GM19351 (cell line): Measurements from ENCODE around the gene VAV3.

Source experiments
- ATAC-seq: cut with Tn5 transposase; IDR thresholded peaks from one replicate; pipeline ENCODE4 v1.9.1; 2021; ENCODE audit warnings: mild to moderate bottlenecking, moderate library complexity; ENCODE audit not compliant: unreplicated experiment

Gene VAV3

GRCh38 chr1:107972391-107973180, 7.6 kb upstream of the VAV3 start:
- no peak for ATAC-seq

GRCh38 chr1:107966550-107966949, 1.6 kb upstream of the VAV3 start:
- no peak for ATAC-seq

DNA sequence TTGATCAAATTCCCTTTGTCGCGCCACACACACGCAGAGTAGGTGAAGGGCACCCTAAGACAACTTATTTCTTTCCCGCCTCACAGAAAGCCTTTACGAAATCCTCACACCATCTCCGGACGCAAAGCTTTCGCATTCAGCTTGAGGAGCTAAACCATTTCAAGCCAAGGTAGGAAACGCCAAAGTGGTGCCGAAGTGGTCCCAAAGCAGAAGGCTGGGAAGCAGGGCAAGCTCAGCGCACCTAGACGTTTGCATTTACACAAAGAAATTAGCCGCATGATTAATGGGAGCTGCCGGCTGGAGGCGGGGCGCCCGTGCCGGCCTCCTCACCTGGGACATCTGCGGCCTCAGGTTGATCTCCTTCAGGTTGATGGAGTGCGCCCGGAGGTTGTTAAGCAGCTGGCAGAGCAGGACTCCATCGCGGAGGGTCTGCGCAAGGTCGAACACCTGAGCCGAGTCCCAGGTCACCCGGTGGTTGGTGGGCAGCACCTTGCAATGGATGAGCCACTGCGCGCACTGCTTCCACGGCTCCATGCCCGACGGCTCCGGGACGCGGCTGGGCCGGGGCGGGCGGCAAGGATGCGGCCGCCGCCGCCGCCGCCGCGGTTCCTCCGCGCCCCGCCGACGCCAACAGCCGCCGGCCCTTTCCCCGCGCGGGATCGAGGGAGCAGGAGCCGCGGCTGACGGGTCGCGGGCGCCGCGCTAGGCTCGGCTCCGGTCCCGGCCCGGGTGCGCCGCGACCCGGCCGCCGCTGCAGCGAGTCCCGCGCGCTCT, 457 bp downstream of the VAV3 start:
- peak; percentile 11 for ATAC-seq

GRCh38 chr1:107963601-107964335, 1.2 kb downstream of the VAV3 start:
- ATAC-seq: peak; percentile 76

DNA sequence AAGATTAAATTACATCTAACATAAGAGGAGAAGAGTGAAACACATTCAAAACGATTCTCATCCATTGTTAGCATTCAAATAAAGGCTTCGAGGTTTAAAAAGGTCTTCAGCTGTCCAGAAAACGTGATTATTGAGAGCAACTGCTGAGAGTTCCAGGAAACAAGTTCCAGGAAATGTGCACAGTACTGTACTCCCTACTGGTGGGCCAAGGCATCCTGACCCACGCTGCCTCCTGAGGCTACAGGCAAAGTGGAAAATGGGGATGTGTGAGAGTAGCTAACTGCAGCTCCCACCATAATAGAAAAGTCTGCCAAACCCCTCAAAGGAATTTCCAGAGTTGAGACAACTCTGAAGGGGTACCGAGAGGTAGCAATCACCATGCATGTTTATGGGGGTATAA, 2.0 kb downstream of the VAV3 start:
- ATAC-seq: no peak

DNA sequence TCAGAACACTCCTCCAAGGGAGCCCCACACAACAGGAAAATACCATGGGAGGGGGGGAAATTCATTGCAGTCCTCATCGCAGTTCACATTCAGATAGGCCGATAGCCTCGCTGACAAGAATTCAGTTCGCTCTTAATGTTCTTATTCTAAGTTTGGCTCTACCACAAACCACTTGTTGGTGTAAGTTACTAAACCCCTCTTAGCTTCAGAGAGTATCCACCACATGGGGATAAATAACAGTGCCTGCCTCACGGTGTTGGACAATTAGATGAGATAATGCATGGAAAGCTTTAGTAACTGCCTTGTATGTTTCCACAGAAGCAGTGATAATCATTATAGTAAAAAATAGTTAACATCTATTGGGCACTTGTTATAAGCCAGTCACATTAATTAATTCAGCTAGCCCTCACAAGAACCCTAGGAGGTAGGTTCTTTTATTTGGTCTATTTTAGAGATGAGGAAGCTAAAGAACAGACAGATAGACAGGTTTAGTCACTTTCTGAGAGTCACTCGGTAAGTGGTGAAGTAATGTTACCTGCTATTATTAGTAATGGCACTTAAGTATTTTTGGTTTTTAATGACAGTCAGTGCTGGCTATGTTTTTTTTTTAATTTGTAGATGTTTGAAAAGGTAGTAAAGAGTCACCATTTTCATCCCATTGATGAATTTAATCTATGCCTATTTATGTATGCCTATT, 10.1 kb downstream of the VAV3 start:
- peak; percentile 68 for ATAC-seq

DNA sequence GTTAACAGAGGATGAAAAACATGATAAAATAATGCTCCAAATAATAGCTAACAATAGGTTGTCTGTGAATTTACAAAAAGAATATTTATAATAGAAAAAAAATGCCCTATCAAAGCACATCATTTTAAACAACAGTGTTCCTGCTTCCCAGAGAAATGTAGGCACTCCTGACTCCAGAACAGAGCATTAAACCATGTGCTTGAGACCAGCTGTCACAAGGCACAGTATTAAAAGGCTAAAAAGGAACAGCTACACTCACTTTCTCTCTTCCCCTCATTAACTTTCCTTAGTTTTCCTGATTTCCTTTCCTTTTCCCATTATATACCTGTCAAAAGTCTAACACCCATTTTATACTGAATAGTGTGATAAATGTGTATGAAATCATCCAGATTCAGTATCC, 10.9 kb downstream of the VAV3 start:
- no peak for ATAC-seq

- no peak for ATAC-seq
Measured at GRCh38 chr1:107953556-107953955, 11.4 kb downstream of the VAV3 start.

DNA sequence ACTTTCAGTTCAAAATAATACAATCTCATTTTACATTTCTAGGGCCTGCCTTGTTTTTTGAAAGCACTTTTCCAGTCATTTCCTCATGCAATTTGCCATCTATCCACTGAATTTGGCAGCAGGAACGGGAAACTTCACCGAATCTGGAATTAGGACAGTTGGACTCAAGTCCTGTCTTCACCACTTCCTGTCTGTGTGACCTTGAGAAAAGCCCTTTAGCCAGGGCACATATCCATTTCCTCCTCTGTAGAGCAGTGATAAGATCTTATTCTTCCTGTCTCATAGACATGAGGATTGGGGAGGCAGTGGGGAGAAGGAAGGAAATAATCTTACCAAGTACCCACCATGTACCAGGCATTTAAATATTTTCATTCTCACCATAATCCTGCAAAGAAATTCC, 12.0 kb downstream of the VAV3 start:
- no peak for ATAC-seq

GRCh38 chr1:107950464-107950863, 14.5 kb downstream of the VAV3 start:
- ATAC-seq: no peak

- ATAC-seq: peak; percentile 90
Measured at GRCh38 chr1:107949467-107950253, 15.3 kb downstream of the VAV3 start.

GRCh38 chr1:107946794-107947193, 18.2 kb downstream of the VAV3 start:
- ATAC-seq: no peak

- ATAC-seq: no peak
Measured at GRCh38 chr1:107943694-107944093, 21.3 kb downstream of the VAV3 start.

DNA sequence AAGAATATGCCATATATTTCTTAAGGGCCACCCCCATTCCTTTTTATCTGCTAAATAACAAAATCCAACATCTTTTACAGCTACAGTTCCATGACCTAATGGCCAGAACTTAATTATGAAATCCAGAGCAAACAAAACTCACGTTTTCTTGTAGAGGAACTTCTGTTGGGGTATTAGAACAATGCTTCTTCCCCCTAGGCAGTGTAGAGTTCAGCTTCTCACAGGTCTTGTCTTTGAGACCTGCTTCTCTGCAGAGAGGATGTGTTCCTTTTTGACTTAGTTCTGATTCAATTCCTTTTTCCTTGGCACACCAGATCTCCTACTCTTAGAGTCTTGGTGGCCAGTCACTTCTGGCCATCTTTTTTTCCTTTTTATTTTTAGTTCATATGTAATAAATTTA, 22.2 kb downstream of the VAV3 start:
- no peak for ATAC-seq

DNA sequence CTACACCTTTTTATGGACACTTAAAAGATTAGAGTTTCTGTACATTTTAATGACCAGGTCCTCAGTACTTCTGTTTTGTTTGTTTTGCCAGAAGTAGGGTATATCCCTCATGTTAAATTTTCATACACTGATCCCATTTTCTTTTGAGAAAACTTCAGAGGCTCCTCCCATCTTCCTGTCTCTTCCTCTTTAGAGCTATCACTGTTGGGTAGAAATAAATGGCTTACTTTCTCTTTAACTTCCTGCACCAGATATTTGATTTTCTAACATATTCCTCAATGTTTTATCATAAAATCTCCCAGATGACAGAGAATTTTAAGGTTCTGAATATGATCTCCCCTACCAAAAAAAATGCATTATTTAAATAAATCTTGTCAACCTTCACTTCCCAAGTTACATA, 23.4 kb downstream of the VAV3 start:
- no peak for ATAC-seq

DNA sequence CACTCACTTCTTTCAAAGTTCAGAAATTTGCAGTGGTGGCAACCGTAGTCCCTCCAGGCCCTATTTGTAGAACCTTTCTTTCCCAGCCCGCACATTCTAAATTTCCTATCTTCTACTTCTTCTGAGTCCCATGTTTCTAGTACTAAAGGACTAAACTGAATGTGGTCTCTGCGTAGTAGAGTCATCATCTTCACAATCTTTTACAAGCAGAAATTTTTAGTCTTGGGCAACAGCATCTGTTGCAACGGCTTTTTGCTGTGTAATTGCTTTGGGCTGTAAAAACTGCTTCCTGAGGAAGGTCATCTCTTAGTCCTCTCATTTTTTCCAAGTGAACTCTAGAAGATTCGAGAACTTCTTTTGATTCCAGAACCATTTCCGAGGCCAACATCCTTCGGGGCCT, 23.9 kb downstream of the VAV3 start:
- no peak for ATAC-seq

DNA sequence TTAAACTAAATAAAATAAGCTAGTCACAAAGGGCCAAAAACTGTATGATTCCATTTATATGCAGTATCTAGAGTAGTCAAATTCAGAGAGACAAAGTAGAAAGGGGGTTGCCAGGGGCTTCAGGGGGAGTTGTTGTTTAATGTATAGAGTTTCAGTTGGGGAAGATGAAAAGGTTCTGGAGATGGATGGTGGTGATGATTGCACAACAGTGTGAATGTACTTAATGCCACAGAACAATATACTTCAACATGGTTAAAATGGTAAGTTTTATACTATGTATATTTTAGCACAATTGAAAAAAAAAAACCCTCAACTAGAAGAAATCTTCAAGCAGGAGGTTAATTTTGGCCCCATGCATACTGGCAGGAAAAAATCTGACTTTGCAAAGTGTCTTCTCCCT, 24.3 kb downstream of the VAV3 start:
- ATAC-seq: no peak

GRCh38 chr1:107940017-107940577, 24.9 kb downstream of the VAV3 start:
- no peak for ATAC-seq

GRCh38 chr1:107939256-107939655, 25.7 kb downstream of the VAV3 start:
- no peak for ATAC-seq
